ENCODE results near the gene MLLT11.

DNA sequence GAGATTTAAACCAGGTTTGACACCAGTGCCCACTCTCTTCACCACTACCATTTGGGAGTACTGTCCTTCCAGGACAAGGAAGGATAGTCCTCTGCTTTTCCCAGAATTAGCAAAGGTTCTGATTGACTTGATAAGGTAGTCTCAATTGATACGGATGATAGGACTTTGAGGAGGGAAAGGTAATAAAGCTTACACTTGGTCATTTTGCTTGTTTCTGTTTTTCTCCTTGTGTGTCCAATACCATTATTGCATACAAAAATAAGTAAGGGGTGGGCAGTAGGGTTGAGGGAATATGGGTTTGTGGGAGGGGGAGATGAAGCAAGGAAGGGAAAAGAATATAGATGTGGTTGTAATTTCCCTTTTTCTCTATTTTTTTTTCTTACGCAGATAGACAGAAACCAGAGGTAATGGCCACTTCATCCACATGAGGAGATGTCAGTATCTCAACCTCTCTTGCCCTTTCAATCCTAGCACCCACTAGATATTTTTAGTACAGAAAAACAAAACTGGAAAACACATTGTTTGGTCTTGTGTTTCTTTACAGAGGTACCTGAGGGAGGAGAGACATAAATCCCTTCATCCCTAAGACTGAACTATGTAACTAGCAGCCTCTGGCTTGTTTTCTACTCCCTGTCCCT is 10.0 kb upstream of the MLLT11 start:
- TF ChIP-seq, protein P1, sequence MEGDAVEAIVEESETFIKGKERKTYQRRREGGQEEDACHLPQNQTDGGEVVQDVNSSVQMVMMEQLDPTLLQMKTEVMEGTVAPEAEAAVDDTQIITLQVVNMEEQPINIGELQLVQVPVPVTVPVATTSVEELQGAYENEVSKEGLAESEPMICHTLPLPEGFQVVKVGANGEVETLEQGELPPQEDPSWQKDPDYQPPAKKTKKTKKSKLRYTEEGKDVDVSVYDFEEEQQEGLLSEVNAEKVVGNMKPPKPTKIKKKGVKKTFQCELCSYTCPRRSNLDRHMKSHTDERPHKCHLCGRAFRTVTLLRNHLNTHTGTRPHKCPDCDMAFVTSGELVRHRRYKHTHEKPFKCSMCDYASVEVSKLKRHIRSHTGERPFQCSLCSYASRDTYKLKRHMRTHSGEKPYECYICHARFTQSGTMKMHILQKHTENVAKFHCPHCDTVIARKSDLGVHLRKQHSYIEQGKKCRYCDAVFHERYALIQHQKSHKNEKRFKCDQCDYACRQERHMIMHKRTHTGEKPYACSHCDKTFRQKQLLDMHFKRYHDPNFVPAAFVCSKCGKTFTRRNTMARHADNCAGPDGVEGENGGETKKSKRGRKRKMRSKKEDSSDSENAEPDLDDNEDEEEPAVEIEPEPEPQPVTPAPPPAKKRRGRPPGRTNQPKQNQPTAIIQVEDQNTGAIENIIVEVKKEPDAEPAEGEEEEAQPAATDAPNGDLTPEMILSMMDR (conservative IDR thresholded peaks at IDR 0.05): no peak
- no peak for TF ChIP-seq EZH2 (IDR thresholded peaks at IDR 0.05; ENCODE audit: low read depth)

Measured in PC-9 (cell line).